ACHN (cell line): ENCODE results near the gene NBAS.
"Not testable (repeated sequence)": the region's sequence is repeated elsewhere in the genome, so short reads cannot be mapped to it uniquely, and the experiment has no call there.

Experiments used
- DNase-seq: peaks from one replicate; pipeline ENCODE4 v3.0.0-alpha.2; 2015
- in situ Hi-C: cut with HindIII; loops from 2 replicates; pipeline ENCODE4 v1.10.0; 2017; ENCODE audit warnings: low sequenced_read_pairs, low pct_ligation_motif_present, low pct_unique_long_range_greater_than_20kb

The NBAS gene

GRCh38 chr2:15447381-15447780 is 113.8 kb downstream of the NBAS start:
- DNase-seq, result no peak
- in situ Hi-C loops, result no loop called here

- DNase-seq, result no peak
- in situ Hi-C loops, result no loop called here
Observed at GRCh38 chr2:15446961-15447360, 114.2 kb downstream of the NBAS start.

- in situ Hi-C loops, result no loop called here
- no peak for DNase-seq
Observed at GRCh38 chr2:15445891-15446562, 115.1 kb downstream of the NBAS start.

- DNase-seq, in situ Hi-C loops: not testable (repeated sequence)
Observed at GRCh38 chr2:15439768-15440524, 121.2 kb downstream of the NBAS start.

GRCh38 chr2:15439366-15439765 is 121.8 kb downstream of the NBAS start:
- in situ Hi-C loops, DNase-seq: not testable (repeated sequence)

- no peak for DNase-seq
- in situ Hi-C loops, result no loop called here
Observed at GRCh38 chr2:15436195-15436594, 124.9 kb downstream of the NBAS start.

- in situ Hi-C loops, result no loop called here
- DNase-seq, result no peak
Observed at GRCh38 chr2:15435474-15435873, 125.7 kb downstream of the NBAS start.

GRCh38 chr2:15432642-15433256 is 128.4 kb downstream of the NBAS start:
- in situ Hi-C loops, result no loop called here
- DNase-seq, result no peak

- in situ Hi-C loops, result no loop called here
- no peak for DNase-seq
Observed at GRCh38 chr2:15429032-15429431, 132.1 kb downstream of the NBAS start.

- in situ Hi-C loops, result no loop called here
Observed at GRCh38 chr2:15427987-15428386, 133.1 kb downstream of the NBAS start.

GRCh38 chr2:15426606-15427005 is 134.5 kb downstream of the NBAS start:
- in situ Hi-C loops, result no loop called here
- no peak for DNase-seq

More at GRCh38 chr2:15427987-15428386, 133.1 kb downstream of the NBAS start:
- no peak for DNase-seq

- no peak for DNase-seq
- in situ Hi-C loops, result no loop called here
Observed at GRCh38 chr2:15425712-15426111, 135.4 kb downstream of the NBAS start.

- DNase-seq, result no peak
- in situ Hi-C loops, result no loop called here
Observed at GRCh38 chr2:15421753-15422152, 139.4 kb downstream of the NBAS start.

GRCh38 chr2:15415748-15416147 is 145.4 kb downstream of the NBAS start:
- in situ Hi-C loops, result no loop called here
- DNase-seq, result no peak

GRCh38 chr2:15412779-15413178 is 148.4 kb downstream of the NBAS start:
- DNase-seq, result no peak
- in situ Hi-C loops, result no loop called here

- no peak for DNase-seq
- in situ Hi-C loops, result no loop called here
Observed at GRCh38 chr2:15412309-15412708, 148.8 kb downstream of the NBAS start.

- in situ Hi-C loops, result no loop called here
- DNase-seq, result no peak
Observed at GRCh38 chr2:15410884-15411283, 150.2 kb downstream of the NBAS start.

GRCh38 chr2:15408759-15409158 is 152.4 kb downstream of the NBAS start:
- in situ Hi-C loops, result no loop called here
- no peak for DNase-seq

- DNase-seq, result no peak
- in situ Hi-C loops, result no loop called here
Observed at GRCh38 chr2:15407666-15408065, 153.5 kb downstream of the NBAS start.

- in situ Hi-C loops, DNase-seq: not testable (repeated sequence)
Observed at GRCh38 chr2:15404511-15404910, 156.6 kb downstream of the NBAS start.
